MCF 10A (cell line): ENCODE results near the gene GLDN. TPM values are rescaled to one million over a fixed set of nuclear protein-coding genes. Genes with fewer than 3 reads are reported as not detected.

Experiments used
- BruUV-seq: library from RNA; stranded (reverse); fragments of 400-500 nt; replicated peaks from 2 replicates; lab custom pipeline; 2021; lab: Mats Ljungman, UMichigan
- CTCF ChIA-PET: fragments of 300-600 bp; sonication (Branson Sonifier 250); formaldehyde crosslinking; extraction: SDS; loops from one replicate; lab custom pipeline; 2021; ENCODE audit warnings: antibody characterized with exemption, inconsistent platforms; lab: Yijun Ruan, JAX
- POLR2A ChIA-PET: fragments of 300-600, 350-650 bp; sonication (Branson Sonifier 250); formaldehyde crosslinking; extraction: SDS; loops from one replicate; lab custom pipeline; 2020; ENCODE audit warnings: antibody characterized with exemption, inconsistent platforms; lab: Yijun Ruan, JAX
- DNase-seq: peaks from one replicate; pipeline ENCODE4 v3.0.0-alpha.2; 2018; ENCODE audit not compliant: unreplicated experiment
- H3K27ac Mint-ChIP-seq: one replicate; pipeline ENCODE4 v1.8.0; 2022; ENCODE audit warnings: mild to moderate bottlenecking, low read depth, mixed read lengths; ENCODE audit not compliant: unreplicated experiment
- H3K27me3 Mint-ChIP-seq: one replicate; pipeline ENCODE4 v1.8.0; 2022; ENCODE audit warnings: mixed read lengths; ENCODE audit not compliant: insufficient read depth, unreplicated experiment
- H3K36me3 Mint-ChIP-seq: one replicate; pipeline ENCODE4 v1.8.0; 2022; ENCODE audit warnings: mild to moderate bottlenecking, moderate library complexity, mixed read lengths; ENCODE audit not compliant: insufficient read depth, unreplicated experiment
- H3K4me1 Mint-ChIP-seq: one replicate; pipeline ENCODE4 v1.8.0; 2022; ENCODE audit warnings: mixed read lengths; ENCODE audit not compliant: insufficient read depth, unreplicated experiment
- H3K4me3 Mint-ChIP-seq: one replicate; pipeline ENCODE4 v1.8.0; 2022; ENCODE audit warnings: mild to moderate bottlenecking, moderate library complexity, mixed read lengths; ENCODE audit not compliant: unreplicated experiment
- H3K9me3 Mint-ChIP-seq: one replicate; pipeline ENCODE4 v1.8.0; 2022; ENCODE audit warnings: mixed read lengths; ENCODE audit not compliant: unreplicated experiment
- CTCF ChIP-seq: fragments of 200-600 bp; IDR thresholded peaks from one replicate; pipeline ENCODE4 v1.8.0; 2022; ENCODE audit warnings: antibody characterized with exemption, mild to moderate bottlenecking; ENCODE audit not compliant: unreplicated experiment
- intact Hi-C: fragments of 100-400 bp; cut with micrococcal nuclease; formaldehyde crosslinking; loops from 2 replicates; pipeline ENCODE4 v1.14.1; 2022
- microRNA-seq: library from miRNA; unstranded; fragments of <30 nt; microRNA quantifications from one replicate; pipeline ENCODE4 v1.2.0, GENCODE V29; 2022
- total RNA-seq: library from RNA; stranded (reverse); gene quantifications from 2 replicates; pipeline ENCODE4 v1.2.3, GENCODE V29; 2022

The GLDN gene
- total RNA-seq, 1 experiment from 2014 or later = not detected

GRCh38 chr15:51450001-51450400 lies 108.5 kb downstream of the GLDN start:
- H3K27ac Mint-ChIP-seq = peak overlapping the region; percentile 7
- peak; percentile 79 for DNase-seq
- peaks cover 38% of the 10 kb centered on the region for H3K36me3 Mint-ChIP-seq
- H3K4me3 Mint-ChIP-seq = no peak overlapping the region
- ChIA-PET POLR2A (interaction anchor here (0.8 to 1.2 kb wide), 2 partner anchors 10 to 14 kb away, joined by 3 to 5 read pairs; no protein-coding TSS in a partner anchor), CTCF (interaction anchor here (0.7 kb wide), 1 partner anchor 49 kb away, joined by 3 read pairs; no protein-coding TSS in a partner anchor)
- no peak for TF ChIP-seq CTCF
- no peaks in the 10 kb centered on the region for H3K27me3 Mint-ChIP-seq
- no TSS peak for BruUV-seq
- intact Hi-C loops = no loop called here
- H3K4me1 Mint-ChIP-seq = peaks cover 14% of the 10 kb centered on the region
- H3K9me3 Mint-ChIP-seq = peaks cover 5% of the 10 kb centered on the region

Small RNA genes lying within 50 kb of the gene (microRNA-seq; reads per million reads assigned to microRNA genes)
- gene MIR7973-1 (not detected), gene MIR7973-2 (not detected)

Other genes starting within 250 kb of the GLDN start
- 2.6 and 4.2 TPM in 2 replicates for gene TNFAIP8L3, start 246.7 kb upstream of the GLDN start, total RNA-seq
- 1.1 TPM in 1 of 2 replicates, not detected in the other for gene CYP19A1, start 3.1 kb upstream of the GLDN start, total RNA-seq